ENCODE data around the gene APC. TPM values are rescaled to one million over a fixed set of nuclear protein-coding genes. Genes with fewer than 3 reads are reported as not detected.

APC gene
- total RNA-seq, 1 experiment from 2014 or later: 33.7 TPM

- Histone ChIP-seq H3K27ac (ENCODE audit: low read length) (no peak overlapping the region), H3K4me3 (ENCODE audit: low read depth in 2 of 2, low read length in 2 of 2) (no peak overlapping the region), H3K36me3 (ENCODE audit: control insufficient read depth, insufficient read depth, low read length) (no peaks in the 10 kb centered on the region), H3K4me1 (ENCODE audit: control insufficient read depth, insufficient read depth, low read length) (no peaks in the 10 kb centered on the region; the same call in 1 of the 2 replicates), H3K9me3 (ENCODE audit: control insufficient read depth, insufficient read depth, low read depth, low read length) (no peaks in the 10 kb centered on the region), H3K27me3 (ENCODE audit: control insufficient read depth, insufficient read depth, low read length) (no peaks in the 10 kb centered on the region)
- in situ Hi-C loops (cut with HindIII; ENCODE audit: low pct_unique_long_range_greater_than_20kb, low sequenced_read_pairs): no loop called here
- TF ChIP-seq CTCF (IDR thresholded peaks at IDR 0.05) (no peak), SIN3A (IDR thresholded peaks at IDR 0.05; ENCODE audit: borderline replicate concordance, insufficient read depth, low read depth, low read length) (no peak), POLR2AphosphoS5 (IDR thresholded peaks at IDR 0.05; ENCODE audit: low read depth, low read length) (no peak), REST (IDR thresholded peaks at IDR 0.05; ENCODE audit: insufficient read depth in 1 of 2, low read depth in 2 of 2, low read length in 1 of 2) (no peak), TCF7L2 (IDR thresholded peaks at IDR 0.05; ENCODE audit: low read depth, low read length) (no peak)
- CTCF ChIA-PET: no interaction called here
- DNase-seq (ENCODE audit: low read depth, low spot score) (no peak), ATAC-seq (no peak)
- intact Hi-C loops (cut with micrococcal nuclease; ENCODE audit: unreplicated experiment): no loop called here
- POLR2A ChIA-PET: no interaction called here
- BruUV-seq (replicated peaks): no TSS peak
These were observed 5.9 kb downstream of the APC start for GRCh38 chr5:112743631-112744030.

GRCh38 chr5:112752335-112752734 lies 14.7 kb downstream of the APC start:
- ChIA-PET POLR2A (no interaction called here), CTCF (no interaction called here)
- H3K4me1 ChIP-seq (ENCODE audit: control insufficient read depth, insufficient read depth, low read length): no peaks in the 10 kb centered on the region; the same call in 1 of the 2 replicates
- intact Hi-C loops (cut with micrococcal nuclease; ENCODE audit: unreplicated experiment): loop anchor here (10.0 kb wide), 1 partner anchor 578 kb away; no protein-coding TSS in a partner anchor
- no peaks in the 10 kb centered on the region for H3K9me3 ChIP-seq (ENCODE audit: control insufficient read depth, insufficient read depth, low read depth, low read length)
- no peak overlapping the region for H3K27ac ChIP-seq (ENCODE audit: low read length)
- in situ Hi-C loops (cut with HindIII; ENCODE audit: low pct_unique_long_range_greater_than_20kb, low sequenced_read_pairs): no loop called here
- TF ChIP-seq TCF7L2 (IDR thresholded peaks at IDR 0.05; ENCODE audit: low read depth, low read length): no peak
- no peak for TF ChIP-seq CTCF (IDR thresholded peaks at IDR 0.05)
- no peak for TF ChIP-seq POLR2AphosphoS5 (IDR thresholded peaks at IDR 0.05; ENCODE audit: low read depth, low read length)
- no peak for TF ChIP-seq REST (IDR thresholded peaks at IDR 0.05; ENCODE audit: insufficient read depth in 1 of 2, low read depth in 2 of 2, low read length in 1 of 2)
- TF ChIP-seq SIN3A (IDR thresholded peaks at IDR 0.05; ENCODE audit: borderline replicate concordance, insufficient read depth, low read depth, low read length): no peak
- no peak for DNase-seq (ENCODE audit: low read depth, low spot score)
- ATAC-seq: no peak
- H3K36me3 ChIP-seq (ENCODE audit: control insufficient read depth, insufficient read depth, low read length): no peaks in the 10 kb centered on the region
- BruUV-seq (replicated peaks): no TSS peak
- H3K27me3 ChIP-seq (ENCODE audit: control insufficient read depth, insufficient read depth, low read length): no peaks in the 10 kb centered on the region
- no peak overlapping the region for H3K4me3 ChIP-seq (ENCODE audit: low read depth in 2 of 2, low read length in 2 of 2)
